GM23338 (cell line): ENCODE data around the gene KIF5A. TPM values are rescaled to one million over a fixed set of nuclear protein-coding genes. Genes with fewer than 3 reads are reported as not detected.

Experiments used
- ATAC-seq: fragments of 200-7000 bp; cut with Tn5 transposase; 3 replicates; pipeline ENCODE4 v1.9.1; 2020
- DNase-seq: peaks from one replicate; pipeline ENCODE4 v3.0.0-alpha.2; 2015; ENCODE audit warnings: low spot score
- H2AFZ ChIP-seq: fragments of 200-600 bp; sonication (generic); 2 replicates; pipeline ENCODE4 v1.8.0; 2016; ENCODE audit warnings: antibody characterized with exemption, mild to moderate bottlenecking, moderate library complexity
- H3F3A ChIP-seq: fragments of 200-600 bp; sonication (generic); replicated peaks from 2 replicates; pipeline ENCODE4 v1.8.0; 2017; ENCODE audit warnings: antibody characterized with exemption, mixed run types, low read depth
- H3K27ac ChIP-seq: fragments of 200-600 bp; sonication (generic); 2 replicates; pipeline ENCODE4 v1.6.1; 2016; ENCODE audit warnings: low read depth
- H3K27me3 ChIP-seq: fragments of 200-600 bp; sonication (generic); 2 replicates; pipeline ENCODE4 v1.8.0; 2016; ENCODE audit warnings: mild to moderate bottlenecking, mixed run types, moderate library complexity; ENCODE audit not compliant: insufficient read depth
- H3K36me3 ChIP-seq: fragments of 200-600 bp; sonication (generic); 2 replicates; pipeline ENCODE4 v1.8.0; 2016; ENCODE audit warnings: mild to moderate bottlenecking; ENCODE audit not compliant: insufficient read depth
- H3K4me1 ChIP-seq: fragments of 200-600 bp; sonication (generic); 2 replicates; pipeline ENCODE4 v1.8.0; 2016; ENCODE audit warnings: mild to moderate bottlenecking, moderate library complexity; ENCODE audit not compliant: insufficient read depth
- H3K4me2 ChIP-seq: fragments of 200-600 bp; sonication (generic); 2 replicates; pipeline ENCODE4 v1.7.1; 2017; ENCODE audit warnings: mixed run types
- H3K4me3 ChIP-seq: fragments of 200-600 bp; sonication (generic); 2 replicates; pipeline ENCODE4 v1.6.1; 2016; ENCODE audit warnings: mixed run types
- H3K79me2 ChIP-seq: fragments of 200-600 bp; sonication (generic); replicated peaks from 2 replicates; pipeline ENCODE4 v1.8.0; 2017; ENCODE audit warnings: mild to moderate bottlenecking; ENCODE audit not compliant: insufficient read depth
- H3K9me2 ChIP-seq: fragments of 200-600 bp; sonication (generic); 2 replicates; pipeline ENCODE4 v1.8.0; 2017; ENCODE audit not compliant: insufficient read depth
- H4K20me1 ChIP-seq: fragments of 200-600 bp; sonication (generic); replicated peaks from 2 replicates; pipeline ENCODE4 v1.8.0; 2017; ENCODE audit warnings: mild to moderate bottlenecking; ENCODE audit not compliant: insufficient read depth
- H3K27ac Mint-ChIP-seq: 2 replicates; pipeline ENCODE4 v1.8.0; 2020; ENCODE audit warnings: inconsistent platforms, mild to moderate bottlenecking, moderate library complexity, mixed read lengths
- H3K27me3 Mint-ChIP-seq: 3 replicates; pipeline ENCODE4 v1.8.0; 2022; ENCODE audit warnings: low read depth, mild to moderate bottlenecking, moderate library complexity, mixed read lengths, inconsistent platforms; ENCODE audit not compliant: insufficient read depth, poor library complexity
- H3K36me3 Mint-ChIP-seq: 3 replicates; pipeline ENCODE4 v1.8.0; 2021; ENCODE audit warnings: low read depth, mild to moderate bottlenecking, inconsistent platforms, moderate library complexity, mixed read lengths
- H3K4me1 Mint-ChIP-seq: 3 replicates; pipeline ENCODE4 v1.8.0; 2020; ENCODE audit warnings: mild to moderate bottlenecking, inconsistent platforms, mixed read lengths
- H3K4me3 Mint-ChIP-seq: 3 replicates; pipeline ENCODE4 v1.8.0; 2021; ENCODE audit warnings: moderate library complexity, mild to moderate bottlenecking, inconsistent platforms, mixed read lengths
- H3K9me3 Mint-ChIP-seq: 3 replicates; pipeline ENCODE4 v1.8.0; 2020; ENCODE audit warnings: moderate library complexity, mild to moderate bottlenecking, inconsistent platforms, mixed read lengths
- CREB1 ChIP-seq: fragments of 250-450 bp; sonication (Bioruptor Pico); IDR thresholded peaks from 2 replicates; pipeline ENCODE4 v1.5.0; 2020; ENCODE audit warnings: low read depth, mild to moderate bottlenecking, moderate library complexity
- EZH2 ChIP-seq: fragments of 200-600 bp; sonication (generic); IDR thresholded peaks from one replicate; pipeline ENCODE4 v1.8.0; 2017; ENCODE audit warnings: antibody characterized with exemption, mild to moderate bottlenecking, low read depth; ENCODE audit not compliant: unreplicated experiment
- EZH2phosphoT487 ChIP-seq: fragments of 200-600 bp; sonication (generic); IDR thresholded peaks from one replicate; pipeline ENCODE4 v1.8.1; 2018; ENCODE audit warnings: antibody characterized with exemption; ENCODE audit not compliant: unreplicated experiment
- JUNB ChIP-seq: IDR thresholded peaks from one replicate; pipeline ENCODE4 v1.6.1; 2016; ENCODE audit warnings: antibody characterized with exemption; ENCODE audit not compliant: unreplicated experiment
- NANOG ChIP-seq: IDR thresholded peaks from 2 replicates; pipeline ENCODE4 v1.6.1; 2016; ENCODE audit warnings: antibody characterized with exemption, borderline replicate concordance
- POLR2AphosphoS5 ChIP-seq: IDR thresholded peaks from 2 replicates; pipeline ENCODE4 v1.6.1; 2016; ENCODE audit warnings: antibody characterized with exemption, low read depth
- ZNF114 ChIP-seq: fragments of 250-450 bp; sonication (Bioruptor Pico); IDR thresholded peaks from 2 replicates; pipeline ENCODE4 v1.5.0; 2020; ENCODE audit warnings: mild to moderate bottlenecking, moderate library complexity
- ZNF331 ChIP-seq: fragments of 250-450 bp; sonication (Bioruptor Pico); IDR thresholded peaks from 2 replicates; pipeline ENCODE4 v1.5.0; 2020; ENCODE audit warnings: low read depth, mild to moderate bottlenecking, moderate library complexity
- polyA plus RNA-seq: library from polyadenylated mRNA; unstranded; fragments of >200 nt; fragmentation: Nextera tagmentation; extraction: Ambion mirVana; gene quantifications from 2 replicates; pipeline ENCODE4 v1.2.1, GENCODE V29; 2016
- total RNA-seq: library from RNA; depleted of rRNA; stranded (reverse); fragments of >200 nt; shearing (Covaris generic); gene quantifications from 2 replicates; pipeline ENCODE4 v1.2.3, GENCODE V29; 2014
- TF ChIP-seq, protein P1 (sequence below): IDR thresholded peaks from 2 replicates; pipeline ENCODE4 v1.6.1; 2016; ENCODE audit warnings: antibody characterized with exemption
- TF ChIP-seq, protein P2 (sequence below): fragments of 250-450 bp; sonication (Bioruptor Pico); IDR thresholded peaks from 2 replicates; pipeline ENCODE4 v1.5.0; 2020; ENCODE audit warnings: mild to moderate bottlenecking, moderate library complexity
- TF ChIP-seq, protein P3 (sequence below): IDR thresholded peaks from one replicate; pipeline ENCODE4 v1.6.1; 2018; ENCODE audit warnings: antibody characterized with exemption; ENCODE audit not compliant: unreplicated experiment

The KIF5A gene
- total and polyA plus RNA-seq, 2 experiments from 2014 or later, result 11.1 to 21.3 TPM

DNA sequence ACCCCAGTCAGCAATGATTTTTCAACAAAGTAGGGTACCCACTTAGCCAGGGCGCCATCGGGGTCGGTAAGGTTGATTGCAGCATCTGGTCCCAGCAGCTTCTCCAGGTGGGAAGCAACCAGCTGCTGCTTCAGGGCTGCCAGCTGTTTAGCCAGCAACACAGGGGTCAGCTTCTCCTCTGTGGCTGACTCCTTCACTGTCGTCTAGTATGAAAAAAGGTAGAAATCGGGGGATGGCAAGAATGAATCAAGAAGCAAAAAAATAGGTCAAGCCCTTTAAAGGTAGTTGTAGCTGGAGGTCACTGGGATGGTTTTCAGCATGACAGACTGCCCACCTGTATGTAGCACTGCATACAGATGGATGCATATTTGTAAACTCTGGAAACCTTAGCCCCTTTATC, 15.6 kb upstream of the KIF5A start:
- H3K27me3 ChIP-seq, result no peaks in the 10 kb centered on the region
- no peaks in the 10 kb centered on the region for H3K79me2 ChIP-seq
- Mint-ChIP-seq H3K36me3 (peaks cover 59% of the 10 kb centered on the region), H3K27me3 (peaks cover 7% of the 10 kb centered on the region), H3K4me3 (no peak overlapping the region), H3K9me3 (no peaks in the 10 kb centered on the region), H3K27ac (no peak overlapping the region), H3K4me1 (peaks cover 19% of the 10 kb centered on the region)
- peaks cover 9% of the 10 kb centered on the region for H4K20me1 ChIP-seq
- no peak for ATAC-seq
- H3F3A ChIP-seq, result 0 out of 2 replicates have a peak, but pooled peaks cover 12% of the 10 kb centered on the region
- no peak overlapping the region for H3K27ac ChIP-seq
- no peak for TF ChIP-seq CREB1 (CRISPR knock-in tag)
- TF ChIP-seq, protein P1, sequence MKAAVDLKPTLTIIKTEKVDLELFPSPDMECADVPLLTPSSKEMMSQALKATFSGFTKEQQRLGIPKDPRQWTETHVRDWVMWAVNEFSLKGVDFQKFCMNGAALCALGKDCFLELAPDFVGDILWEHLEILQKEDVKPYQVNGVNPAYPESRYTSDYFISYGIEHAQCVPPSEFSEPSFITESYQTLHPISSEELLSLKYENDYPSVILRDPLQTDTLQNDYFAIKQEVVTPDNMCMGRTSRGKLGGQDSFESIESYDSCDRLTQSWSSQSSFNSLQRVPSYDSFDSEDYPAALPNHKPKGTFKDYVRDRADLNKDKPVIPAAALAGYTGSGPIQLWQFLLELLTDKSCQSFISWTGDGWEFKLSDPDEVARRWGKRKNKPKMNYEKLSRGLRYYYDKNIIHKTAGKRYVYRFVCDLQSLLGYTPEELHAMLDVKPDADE, result no peak
- TF ChIP-seq JUNB, result no peak
- no peak for TF ChIP-seq POLR2AphosphoS5
- TF ChIP-seq, protein P2, sequence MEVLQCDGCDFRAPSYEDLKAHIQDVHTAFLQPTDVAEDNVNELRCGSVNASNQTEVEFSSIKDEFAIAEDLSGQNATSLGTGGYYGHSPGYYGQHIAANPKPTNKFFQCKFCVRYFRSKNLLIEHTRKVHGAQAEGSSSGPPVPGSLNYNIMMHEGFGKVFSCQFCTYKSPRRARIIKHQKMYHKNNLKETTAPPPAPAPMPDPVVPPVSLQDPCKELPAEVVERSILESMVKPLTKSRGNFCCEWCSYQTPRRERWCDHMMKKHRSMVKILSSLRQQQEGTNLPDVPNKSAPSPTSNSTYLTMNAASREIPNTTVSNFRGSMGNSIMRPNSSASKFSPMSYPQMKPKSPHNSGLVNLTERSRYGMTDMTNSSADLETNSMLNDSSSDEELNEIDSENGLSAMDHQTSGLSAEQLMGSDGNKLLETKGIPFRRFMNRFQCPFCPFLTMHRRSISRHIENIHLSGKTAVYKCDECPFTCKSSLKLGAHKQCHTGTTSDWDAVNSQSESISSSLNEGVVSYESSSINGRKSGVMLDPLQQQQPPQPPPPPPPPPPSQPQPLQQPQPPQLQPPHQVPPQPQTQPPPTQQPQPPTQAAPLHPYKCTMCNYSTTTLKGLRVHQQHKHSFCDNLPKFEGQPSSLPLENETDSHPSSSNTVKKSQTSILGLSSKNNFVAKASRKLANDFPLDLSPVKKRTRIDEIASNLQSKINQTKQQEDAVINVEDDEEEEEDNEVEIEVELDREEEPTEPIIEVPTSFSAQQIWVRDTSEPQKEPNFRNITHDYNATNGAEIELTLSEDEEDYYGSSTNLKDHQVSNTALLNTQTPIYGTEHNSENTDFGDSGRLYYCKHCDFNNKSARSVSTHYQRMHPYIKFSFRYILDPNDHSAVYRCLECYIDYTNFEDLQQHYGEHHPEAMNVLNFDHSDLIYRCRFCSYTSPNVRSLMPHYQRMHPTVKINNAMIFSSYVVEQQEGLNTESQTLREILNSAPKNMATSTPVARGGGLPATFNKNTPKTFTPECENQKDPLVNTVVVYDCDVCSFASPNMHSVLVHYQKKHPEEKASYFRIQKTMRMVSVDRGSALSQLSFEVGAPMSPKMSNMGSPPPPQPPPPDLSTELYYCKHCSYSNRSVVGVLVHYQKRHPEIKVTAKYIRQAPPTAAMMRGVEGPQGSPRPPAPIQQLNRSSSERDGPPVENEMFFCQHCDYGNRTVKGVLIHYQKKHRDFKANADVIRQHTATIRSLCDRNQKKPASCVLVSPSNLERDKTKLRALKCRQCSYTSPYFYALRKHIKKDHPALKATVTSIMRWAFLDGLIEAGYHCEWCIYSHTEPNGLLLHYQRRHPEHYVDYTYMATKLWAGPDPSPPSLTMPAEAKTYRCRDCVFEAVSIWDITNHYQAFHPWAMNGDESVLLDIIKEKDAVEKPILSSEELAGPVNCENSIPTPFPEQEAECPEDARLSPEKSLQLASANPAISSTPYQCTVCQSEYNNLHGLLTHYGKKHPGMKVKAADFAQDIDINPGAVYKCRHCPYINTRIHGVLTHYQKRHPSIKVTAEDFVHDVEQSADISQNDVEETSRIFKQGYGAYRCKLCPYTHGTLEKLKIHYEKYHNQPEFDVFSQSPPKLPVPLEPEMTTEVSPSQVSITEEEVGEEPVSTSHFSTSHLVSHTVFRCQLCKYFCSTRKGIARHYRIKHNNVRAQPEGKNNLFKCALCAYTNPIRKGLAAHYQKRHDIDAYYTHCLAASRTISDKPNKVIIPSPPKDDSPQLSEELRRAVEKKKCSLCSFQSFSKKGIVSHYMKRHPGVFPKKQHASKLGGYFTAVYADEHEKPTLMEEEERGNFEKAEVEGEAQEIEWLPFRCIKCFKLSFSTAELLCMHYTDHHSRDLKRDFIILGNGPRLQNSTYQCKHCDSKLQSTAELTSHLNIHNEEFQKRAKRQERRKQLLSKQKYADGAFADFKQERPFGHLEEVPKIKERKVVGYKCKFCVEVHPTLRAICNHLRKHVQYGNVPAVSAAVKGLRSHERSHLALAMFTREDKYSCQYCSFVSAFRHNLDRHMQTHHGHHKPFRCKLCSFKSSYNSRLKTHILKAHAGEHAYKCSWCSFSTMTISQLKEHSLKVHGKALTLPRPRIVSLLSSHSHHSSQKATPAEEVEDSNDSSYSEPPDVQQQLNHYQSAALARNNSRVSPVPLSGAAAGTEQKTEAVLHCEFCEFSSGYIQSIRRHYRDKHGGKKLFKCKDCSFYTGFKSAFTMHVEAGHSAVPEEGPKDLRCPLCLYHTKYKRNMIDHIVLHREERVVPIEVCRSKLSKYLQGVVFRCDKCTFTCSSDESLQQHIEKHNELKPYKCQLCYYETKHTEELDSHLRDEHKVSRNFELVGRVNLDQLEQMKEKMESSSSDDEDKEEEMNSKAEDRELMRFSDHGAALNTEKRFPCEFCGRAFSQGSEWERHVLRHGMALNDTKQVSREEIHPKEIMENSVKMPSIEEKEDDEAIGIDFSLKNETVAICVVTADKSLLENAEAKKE (CRISPR knock-in tag), result no peak
- no peak for TF ChIP-seq ZNF331
- no peak for TF ChIP-seq EZH2phosphoT487
- TF ChIP-seq ZNF114 (CRISPR knock-in tag), result no peak
- no peak for TF ChIP-seq EZH2
- no peak for TF ChIP-seq NANOG
- TF ChIP-seq, protein P3, sequence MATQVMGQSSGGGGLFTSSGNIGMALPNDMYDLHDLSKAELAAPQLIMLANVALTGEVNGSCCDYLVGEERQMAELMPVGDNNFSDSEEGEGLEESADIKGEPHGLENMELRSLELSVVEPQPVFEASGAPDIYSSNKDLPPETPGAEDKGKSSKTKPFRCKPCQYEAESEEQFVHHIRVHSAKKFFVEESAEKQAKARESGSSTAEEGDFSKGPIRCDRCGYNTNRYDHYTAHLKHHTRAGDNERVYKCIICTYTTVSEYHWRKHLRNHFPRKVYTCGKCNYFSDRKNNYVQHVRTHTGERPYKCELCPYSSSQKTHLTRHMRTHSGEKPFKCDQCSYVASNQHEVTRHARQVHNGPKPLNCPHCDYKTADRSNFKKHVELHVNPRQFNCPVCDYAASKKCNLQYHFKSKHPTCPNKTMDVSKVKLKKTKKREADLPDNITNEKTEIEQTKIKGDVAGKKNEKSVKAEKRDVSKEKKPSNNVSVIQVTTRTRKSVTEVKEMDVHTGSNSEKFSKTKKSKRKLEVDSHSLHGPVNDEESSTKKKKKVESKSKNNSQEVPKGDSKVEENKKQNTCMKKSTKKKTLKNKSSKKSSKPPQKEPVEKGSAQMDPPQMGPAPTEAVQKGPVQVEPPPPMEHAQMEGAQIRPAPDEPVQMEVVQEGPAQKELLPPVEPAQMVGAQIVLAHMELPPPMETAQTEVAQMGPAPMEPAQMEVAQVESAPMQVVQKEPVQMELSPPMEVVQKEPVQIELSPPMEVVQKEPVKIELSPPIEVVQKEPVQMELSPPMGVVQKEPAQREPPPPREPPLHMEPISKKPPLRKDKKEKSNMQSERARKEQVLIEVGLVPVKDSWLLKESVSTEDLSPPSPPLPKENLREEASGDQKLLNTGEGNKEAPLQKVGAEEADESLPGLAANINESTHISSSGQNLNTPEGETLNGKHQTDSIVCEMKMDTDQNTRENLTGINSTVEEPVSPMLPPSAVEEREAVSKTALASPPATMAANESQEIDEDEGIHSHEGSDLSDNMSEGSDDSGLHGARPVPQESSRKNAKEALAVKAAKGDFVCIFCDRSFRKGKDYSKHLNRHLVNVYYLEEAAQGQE, result no peak
- H3K9me2 ChIP-seq, result no peaks in the 10 kb centered on the region
- no peak overlapping the region for H3K4me3 ChIP-seq
- DNase-seq, result no peak
- no peak overlapping the region for H3K4me2 ChIP-seq
- no peak overlapping the region for H2AFZ ChIP-seq
- peaks cover 20% of the 10 kb centered on the region for H3K36me3 ChIP-seq
- no peaks in the 10 kb centered on the region for H3K4me1 ChIP-seq
